Tibial nerve (tissue), 4 donors: ENCODE results near the gene SETD1A.

Experiments
- EP300 ChIP-seq, 2 donors: sonication (generic); formaldehyde crosslinking; IDR thresholded peaks; one replicate each; pipeline ENCODE4 v1.6.1; 2017; ENCODE audit warnings: antibody characterized with exemption in 2 of 2, mild to moderate bottlenecking in 1 of 2
- TF ChIP-seq, protein P1 (sequence below), 5 experiments: fragments of 200-600 bp in 3 of 5; fragments of 450-650 bp in 2 of 5; sonication (generic) in 3 of 5; IDR thresholded peaks; one replicate each; pipeline ENCODE4 v1.5.1; 2016 to 2019; ENCODE audit warnings: antibody characterized with exemption in 5 of 5, mild to moderate bottlenecking in 3 of 5, moderate library complexity in 2 of 5

DNA sequence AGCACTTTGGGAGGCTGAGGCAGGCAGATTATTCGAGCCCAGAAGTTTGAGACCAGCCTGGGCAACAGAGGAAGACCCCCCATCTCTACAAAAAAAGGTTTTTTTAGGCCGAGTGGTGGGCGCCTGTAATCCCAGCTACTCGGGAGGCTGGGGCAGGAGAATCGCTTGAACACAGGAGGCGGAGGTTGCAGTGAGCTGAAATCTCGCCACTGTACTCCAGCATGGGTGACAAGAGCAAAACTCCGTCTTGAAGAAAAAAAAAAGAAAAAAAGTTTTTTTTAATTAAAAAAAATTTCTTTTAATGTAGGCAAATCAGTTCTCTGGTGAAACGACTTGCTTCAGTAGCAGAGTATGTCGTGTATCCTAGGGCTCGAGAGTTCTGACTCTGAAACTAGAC, 38.4 kb downstream of the SETD1A start:
- no peak for TF ChIP-seq EP300 (IDR thresholded peaks at IDR 0.05)
- TF ChIP-seq, protein P1, sequence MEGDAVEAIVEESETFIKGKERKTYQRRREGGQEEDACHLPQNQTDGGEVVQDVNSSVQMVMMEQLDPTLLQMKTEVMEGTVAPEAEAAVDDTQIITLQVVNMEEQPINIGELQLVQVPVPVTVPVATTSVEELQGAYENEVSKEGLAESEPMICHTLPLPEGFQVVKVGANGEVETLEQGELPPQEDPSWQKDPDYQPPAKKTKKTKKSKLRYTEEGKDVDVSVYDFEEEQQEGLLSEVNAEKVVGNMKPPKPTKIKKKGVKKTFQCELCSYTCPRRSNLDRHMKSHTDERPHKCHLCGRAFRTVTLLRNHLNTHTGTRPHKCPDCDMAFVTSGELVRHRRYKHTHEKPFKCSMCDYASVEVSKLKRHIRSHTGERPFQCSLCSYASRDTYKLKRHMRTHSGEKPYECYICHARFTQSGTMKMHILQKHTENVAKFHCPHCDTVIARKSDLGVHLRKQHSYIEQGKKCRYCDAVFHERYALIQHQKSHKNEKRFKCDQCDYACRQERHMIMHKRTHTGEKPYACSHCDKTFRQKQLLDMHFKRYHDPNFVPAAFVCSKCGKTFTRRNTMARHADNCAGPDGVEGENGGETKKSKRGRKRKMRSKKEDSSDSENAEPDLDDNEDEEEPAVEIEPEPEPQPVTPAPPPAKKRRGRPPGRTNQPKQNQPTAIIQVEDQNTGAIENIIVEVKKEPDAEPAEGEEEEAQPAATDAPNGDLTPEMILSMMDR (IDR thresholded peaks at IDR 0.05): no peak
